HuH-7.5 (cell line): Measurements from ENCODE around the gene C4BPB.

Source experiments
- DNase-seq: peaks from one replicate; pipeline ENCODE4 v3.0.0; 2011; ENCODE audit warnings: low spot score

The C4BPB gene

DNA sequence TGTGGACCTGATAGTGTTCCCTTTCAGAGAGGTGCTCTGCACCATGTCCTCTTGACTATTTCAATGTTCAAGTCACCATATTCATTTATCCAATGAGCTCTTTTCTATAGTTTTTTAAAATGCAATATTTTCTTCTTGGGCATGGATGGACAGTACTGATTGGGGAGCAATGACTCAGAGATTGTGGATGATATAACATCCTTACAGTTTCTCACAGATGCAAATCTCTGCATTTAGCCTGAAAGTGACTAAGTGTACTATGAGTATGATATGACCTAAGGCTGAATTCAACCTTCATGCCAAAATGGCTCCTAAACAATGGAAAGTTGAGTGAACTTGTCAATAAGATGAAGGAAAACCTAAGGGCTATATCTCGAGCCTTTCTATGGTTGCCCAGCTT, 51.9 kb downstream of the C4BPB start:
- DNase-seq: no peak

- DNase-seq: no peak
Observed at GRCh38 chr1:207145401-207146058, 56.9 kb downstream of the C4BPB start.
